Stimulated activated CD4-positive, alpha-beta T cell treated with anti-CD3 and anti-CD28 coated beads, Interleukin-4, amount 100 ng/mL, for 48 hours (primary cell): ENCODE results near the gene CEP19.
A peak's percentile ranks its signal among the peaks of the same experiment; 100 is the strongest.
"Not testable (repeated sequence)": the region's sequence is repeated elsewhere in the genome, so short reads cannot be mapped to it uniquely, and the experiment has no call there.

Experiments used
- DNase-seq, 2 donors: peaks; one replicate each; pipeline ENCODE4 v3.0.0-alpha.2; 2020; ENCODE audit warnings: low read depth in 2 of 2

CEP19 gene, protein sequence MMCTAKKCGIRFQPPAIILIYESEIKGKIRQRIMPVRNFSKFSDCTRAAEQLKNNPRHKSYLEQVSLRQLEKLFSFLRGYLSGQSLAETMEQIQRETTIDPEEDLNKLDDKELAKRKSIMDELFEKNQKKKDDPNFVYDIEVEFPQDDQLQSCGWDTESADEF

DNA sequence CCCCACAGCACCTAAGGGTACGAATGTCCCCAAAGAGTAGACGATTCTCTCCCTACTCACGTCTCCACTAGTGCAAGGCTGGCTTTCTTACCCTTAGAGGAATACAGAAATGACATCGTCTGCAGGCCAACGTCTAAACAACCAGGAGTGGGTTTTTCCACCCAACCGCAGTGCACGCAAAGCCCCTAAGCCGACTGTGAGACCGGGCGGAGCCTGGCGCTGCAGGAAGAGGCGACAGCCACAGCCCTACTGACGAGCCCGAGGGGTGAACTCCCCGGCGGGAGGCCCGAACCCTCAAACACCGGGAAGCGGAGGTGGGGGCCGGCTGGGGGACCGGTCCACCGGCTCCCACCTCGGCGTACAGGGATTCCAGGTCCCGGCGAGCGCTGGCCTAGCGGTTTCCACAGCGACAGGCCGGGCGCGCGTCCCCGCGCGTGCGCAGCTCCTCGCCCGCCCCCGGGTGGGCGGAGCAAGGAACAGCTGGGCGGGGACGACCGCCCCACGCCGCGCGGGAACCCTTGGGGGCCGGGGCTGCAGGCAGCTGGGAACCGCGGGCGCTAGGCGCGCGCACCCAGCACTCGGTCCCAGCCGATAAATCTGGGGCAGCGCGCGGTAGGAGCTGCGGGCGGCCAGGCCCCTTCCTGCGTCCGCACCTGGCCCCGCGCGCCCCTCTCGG is at the start of gene CEP19, which contains the start of gene PIGX:
CEP19 (minus strand) TSS at position 413 of the 676 bp plus-strand sequence. CDS start 3,593 bp downstream, outside the sequence.
PIGX (plus strand) TSS at position 540 of the 676 bp plus-strand sequence.
- DNase-seq: peak; percentile 75 to 86

DNA sequence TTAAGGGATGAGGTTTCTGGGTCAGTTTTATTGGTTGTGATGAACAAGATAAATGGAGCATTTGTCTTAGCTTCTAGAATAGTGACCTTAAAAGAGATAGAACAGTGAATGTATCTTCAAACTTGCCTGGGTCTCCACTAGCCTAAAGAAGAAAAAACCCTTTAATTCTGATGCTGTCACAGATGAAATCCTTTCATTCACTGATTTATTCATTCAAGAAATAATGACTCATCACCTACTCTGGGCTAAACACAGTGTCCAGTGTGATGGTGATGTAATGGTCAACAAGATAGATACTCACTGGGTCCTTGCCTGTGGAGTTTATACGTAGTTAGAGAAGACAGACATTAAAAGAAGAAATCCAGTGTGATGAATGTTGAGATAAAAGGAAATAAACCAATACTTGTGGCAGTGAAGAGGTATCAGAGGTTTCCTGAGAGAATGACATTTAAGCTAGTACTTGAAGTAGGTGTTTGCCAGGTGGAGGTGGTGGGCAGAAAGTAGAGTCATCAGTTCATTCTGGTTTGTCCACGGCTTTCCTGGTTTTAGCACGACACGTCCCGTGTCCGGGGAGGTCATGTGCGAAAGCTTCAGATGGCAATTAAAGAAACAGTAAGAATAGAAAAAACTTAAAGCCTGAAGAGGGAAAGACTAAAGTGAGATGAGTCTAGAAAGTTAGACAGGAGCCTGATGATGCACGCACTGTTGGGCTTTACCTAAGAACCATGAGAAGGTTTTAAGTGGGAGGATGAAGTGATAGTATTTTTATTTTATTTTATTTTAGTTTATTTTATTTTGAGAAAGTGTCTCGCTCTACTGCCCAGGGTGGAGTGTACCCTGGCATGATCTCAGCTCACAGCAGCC is 46.1 kb upstream of the CEP19 start:
- DNase-seq: peak in 1 of 2 donors; percentile 4

DNA sequence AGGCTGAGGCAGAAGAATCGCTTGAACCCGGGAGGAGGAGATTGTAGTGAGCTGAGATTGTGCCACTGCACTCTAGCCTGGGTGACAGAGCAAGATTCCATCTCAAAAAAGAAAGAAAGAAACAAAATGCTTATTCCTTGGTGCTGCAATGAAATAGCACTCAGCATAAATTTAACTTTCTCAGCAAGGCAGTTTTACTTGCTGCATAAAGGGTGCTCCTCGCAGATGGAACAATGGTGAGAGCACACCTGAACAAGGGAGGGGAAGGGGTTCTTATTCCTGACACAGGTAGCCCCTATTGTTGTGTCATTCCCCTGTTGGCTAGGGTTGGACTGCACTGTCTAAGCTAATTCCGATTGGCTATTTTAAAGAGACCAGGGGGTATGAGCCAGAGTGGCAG is 44.7 kb upstream of the CEP19 start:
- no peak for DNase-seq

DNA sequence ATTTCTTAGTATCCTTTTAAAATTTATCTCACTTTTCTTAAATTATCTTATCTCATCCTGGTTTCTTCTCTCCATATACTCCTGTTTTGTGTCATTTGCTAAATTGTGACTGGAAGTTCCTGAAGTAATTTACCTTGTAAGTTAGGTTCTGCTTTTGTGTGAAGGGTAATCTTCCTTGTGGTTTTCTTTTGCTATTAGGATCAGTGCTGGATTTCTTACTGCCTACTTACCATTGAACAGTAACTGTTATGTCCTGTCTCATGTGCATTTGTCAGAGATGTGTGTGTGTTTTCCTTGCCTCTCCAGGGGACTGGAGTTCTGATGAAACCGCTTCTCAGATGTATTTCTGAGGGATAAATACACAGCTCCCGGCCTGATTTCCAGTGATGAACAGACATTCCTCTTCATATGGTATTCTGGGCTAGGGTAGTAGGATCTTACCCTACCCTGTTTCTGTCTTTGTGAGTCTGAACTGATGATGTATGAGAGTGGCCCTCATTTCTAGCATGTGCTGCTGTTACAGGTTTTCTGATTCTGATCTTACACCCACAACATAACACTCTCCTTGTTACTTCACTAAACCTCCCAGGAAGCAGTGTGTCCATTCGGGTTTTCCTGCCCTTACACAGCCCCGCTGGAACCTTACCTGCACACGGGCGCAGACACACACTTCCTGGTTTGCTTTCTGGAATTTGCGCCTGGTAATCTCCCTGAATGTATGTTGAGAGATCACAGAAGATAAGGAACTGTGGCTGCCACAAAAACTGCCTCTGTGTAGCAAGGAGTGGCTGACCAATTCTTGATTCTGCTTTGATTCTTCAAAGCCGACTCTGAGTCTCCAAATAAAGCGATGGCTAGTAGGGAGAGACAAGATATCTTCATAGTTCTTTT is 42.3 kb upstream of the CEP19 start:
- DNase-seq: no peak

DNA sequence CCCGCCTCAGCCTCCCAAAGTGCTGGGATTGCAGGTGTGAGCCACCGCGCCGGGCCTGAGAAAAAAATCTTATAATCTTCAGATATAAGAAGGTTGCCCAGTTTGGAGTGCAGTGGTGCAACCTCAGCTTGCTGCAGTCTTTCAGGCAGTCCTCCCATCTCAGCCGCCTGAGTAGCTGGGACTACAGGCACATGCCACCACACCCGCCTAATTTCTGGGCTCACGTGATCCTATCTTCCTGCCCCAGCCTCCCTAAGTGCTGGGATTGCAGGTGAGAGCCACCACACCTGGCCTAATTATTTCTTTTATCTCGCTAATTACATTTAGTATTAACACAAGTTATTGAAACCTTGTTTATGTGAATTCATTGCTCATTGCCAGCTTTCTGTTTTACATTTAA is 41.2 kb upstream of the CEP19 start:
- DNase-seq: no peak

DNA sequence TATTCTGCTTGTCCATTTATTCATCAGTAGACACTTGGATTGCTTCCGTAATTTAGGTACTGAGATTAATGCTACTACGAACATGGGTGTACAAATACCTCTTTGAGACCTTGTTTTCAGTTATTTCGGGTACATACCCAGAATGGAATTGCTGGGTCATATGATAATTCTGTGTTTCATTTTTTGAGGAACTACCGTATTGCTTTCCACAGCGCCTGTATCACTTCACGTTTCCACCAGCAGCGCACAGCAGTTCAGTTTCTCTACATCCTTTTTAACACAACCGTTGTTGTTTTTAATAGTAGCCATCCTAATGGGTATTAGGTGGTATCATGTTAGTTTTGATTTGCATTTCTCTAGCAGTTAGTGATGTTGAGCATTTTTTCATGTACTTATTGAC is 37.1 kb upstream of the CEP19 start:
- DNase-seq: no peak

DNA sequence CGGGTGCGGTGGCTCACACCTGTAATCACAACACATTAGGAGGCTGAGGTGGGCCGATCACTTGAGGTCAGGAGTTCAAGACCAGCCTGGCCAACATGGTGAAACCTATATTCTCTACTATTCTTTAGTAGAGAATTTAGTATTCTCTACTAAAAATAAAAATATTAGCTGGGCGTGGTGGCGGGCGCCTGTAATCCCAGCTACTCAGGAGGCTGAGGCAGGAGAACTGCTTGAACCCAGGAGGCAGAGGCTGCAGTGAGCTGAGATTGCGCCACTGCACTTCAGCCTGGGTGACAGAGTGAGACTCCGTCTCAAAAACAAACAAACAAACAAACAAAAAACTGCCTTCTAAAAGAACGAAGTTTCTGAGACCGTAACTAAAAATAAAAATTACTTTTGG is 31.5 kb upstream of the CEP19 start:
- not testable (repeated sequence) for DNase-seq

DNA sequence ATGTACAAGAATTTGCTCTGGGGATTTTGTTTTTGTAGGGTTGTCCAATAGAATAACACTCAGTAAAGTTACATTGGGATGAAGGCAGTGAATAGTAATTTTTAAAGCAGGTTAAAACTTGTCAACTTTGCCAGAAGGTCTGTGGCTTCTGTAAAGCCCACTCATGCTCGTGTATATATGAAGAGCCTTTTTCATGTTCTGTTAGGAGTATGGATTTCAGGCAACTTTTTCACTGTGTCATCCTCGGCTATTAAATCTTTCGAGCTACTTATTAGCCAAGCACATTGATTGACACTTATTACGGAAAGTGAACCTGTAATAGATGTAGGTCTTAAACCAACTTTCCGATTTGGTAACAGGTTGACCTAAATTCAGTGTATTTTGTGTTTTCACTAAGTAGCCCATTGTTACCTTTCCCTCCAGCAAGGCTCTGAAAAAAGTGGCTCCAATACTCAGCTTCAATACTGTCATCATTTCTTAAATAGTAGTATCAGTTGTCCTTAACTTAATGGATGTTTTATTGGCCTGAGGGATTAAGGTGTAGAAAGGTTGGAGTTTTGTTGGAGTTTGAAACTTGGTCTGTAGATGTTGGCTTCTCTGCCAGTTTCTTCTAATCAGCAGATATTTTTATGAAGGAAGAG is 29.3 kb upstream of the CEP19 start:
- no peak for DNase-seq

DNA sequence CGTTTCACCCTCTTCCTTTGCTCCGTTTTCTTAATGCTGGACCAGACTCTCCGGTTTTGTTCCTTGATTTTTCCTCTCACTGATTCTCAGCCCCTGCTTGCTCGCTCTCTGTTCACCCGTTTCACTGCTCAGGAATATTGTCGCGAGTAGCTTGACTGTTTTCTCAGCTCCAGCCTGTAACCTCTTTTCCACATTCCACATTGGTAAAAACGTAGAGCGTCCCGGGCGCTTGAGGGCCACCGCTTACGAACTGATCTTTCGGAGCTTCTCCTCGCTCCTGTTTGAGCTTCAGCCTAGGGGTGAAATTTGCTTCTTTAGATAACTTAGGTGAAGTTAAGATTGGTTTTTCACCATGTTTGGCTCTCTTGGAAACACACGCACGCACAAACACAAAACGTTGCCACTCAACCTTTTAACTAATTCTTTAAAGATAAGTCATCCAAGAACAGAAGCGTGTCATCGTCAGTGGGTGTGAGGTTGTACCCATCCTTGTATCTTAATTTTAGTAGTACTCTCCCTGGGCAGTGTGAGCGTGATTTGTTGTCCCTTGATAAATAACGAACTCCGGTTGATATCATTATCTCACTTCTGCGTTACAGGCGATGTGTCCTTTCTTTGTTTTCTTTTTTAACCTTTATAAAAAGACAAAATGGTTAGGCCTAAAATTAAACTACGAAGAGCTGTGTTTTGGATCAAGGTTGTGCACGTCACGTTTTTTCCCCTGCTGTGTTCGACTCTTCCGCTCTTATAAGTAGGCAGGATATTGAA is 28.6 kb upstream of the CEP19 start:
- peak; percentile 20 to 40 for DNase-seq

DNA sequence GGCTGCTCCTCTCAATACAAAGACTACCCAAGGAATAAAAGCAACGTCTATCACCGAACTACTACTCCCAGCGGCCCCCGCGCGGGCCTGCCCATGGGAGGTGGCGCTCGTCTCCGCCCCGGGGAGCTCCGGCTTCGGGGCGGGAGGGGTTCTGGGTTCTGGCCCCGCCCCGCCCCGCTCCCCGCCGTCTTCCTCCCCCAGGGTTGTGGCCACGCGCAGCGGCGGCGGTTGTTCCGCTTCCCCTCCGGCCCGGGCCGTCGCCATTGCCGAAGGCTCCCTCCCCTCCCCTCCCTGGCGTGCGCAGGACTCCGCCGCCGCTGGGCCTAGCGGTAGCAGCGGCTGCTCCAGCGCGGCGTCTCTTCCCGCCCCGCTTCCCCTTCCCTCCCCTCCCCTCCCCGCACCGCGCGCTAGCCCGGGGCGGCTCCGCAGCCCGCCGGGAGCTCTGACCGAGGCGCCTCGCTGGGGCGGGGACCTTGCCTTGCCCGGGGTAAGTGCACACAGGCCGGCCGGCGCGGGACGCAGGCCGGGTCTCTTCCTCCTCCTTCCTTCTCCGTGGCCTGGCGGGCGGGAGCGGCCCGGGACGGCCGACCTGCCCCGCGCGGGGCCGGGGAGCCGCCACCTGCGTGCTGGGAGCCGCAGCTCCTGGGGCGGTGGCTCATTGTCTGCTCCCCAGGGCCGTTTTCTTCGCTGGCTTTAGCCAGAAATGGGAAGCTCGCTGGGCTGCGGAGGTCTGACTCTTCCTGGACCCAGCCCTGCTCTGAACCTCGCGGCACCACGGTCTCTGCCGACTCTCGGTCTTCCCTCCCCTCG is 27.8 kb upstream of the CEP19 start, which contains the start of gene PAK2:
PAK2 (plus strand) TSS at position 187 of the 810 bp plus-strand sequence. CDS start 42,790 bp downstream, outside the sequence.
- peak; percentile 84 to 90 for DNase-seq

DNA sequence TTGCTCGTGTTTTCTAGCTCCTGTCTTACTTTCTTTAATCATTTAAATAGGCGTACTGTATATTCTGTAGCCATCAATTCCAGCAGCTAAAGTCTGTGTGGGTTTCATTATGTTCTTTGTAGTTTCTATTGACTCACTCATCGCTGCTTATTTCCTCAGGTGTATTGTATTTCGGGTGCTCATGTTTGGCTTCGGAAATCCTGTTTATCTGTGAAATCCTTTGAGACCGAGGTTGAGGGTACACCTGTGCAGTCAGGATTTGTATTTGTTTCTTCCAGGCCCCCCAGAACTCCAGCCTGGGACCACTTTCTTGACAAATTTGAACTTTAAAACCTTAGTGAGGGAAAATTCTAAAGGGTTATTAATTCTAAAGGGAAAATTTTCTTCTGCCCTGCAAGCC is 25.6 kb upstream of the CEP19 start:
- no peak for DNase-seq

DNA sequence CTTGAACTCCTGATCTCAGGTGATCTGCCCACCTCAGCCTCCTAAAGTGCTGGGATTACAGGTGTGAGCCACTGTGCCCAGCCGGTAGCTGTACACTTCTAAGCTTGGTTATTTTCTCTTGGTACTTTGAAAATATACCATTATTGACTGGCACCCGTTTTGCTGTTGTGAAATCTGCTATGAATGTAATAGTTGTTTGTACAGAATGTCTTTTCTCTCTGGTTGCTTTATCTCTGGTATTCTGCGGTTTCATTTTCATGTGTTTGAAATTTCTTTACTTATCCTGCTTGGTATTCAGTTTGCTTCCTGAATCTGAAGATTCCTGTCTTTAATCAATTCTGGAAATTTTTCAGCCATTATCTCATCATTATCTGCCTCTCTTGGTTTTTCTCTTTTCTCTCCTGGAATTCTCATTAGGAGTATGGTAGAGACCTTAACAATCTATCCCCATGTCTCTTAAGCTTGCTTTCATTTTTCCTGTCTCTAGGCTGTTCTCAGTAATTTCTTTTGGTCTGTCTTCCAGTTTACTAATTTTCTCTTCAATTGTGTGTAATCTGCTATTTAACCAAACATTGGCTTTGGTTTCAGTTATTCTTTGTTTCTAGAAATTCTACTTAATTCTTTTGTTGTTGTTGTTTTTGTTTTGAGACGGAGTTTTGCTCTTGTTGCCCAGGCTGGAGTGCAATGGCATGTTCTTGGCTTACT is 24.8 kb upstream of the CEP19 start:
- DNase-seq: no peak

DNA sequence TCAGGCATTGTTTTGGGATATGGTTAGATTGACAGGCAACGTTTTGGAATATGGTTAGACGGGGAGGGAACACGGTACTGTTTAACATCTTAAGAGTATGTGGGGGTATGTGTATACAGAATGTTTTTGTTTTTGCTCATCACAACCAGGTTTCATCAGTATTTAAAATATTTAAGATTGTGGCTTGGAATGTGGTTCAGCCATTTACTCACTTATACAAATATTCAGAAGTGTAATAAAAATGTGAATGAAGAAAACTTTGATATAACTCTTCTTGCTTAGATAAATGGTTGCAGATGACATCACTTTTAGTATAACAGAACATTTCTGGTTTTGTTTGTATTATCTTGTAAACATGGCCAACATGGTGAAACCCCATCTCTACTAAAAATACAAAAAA is 23.7 kb upstream of the CEP19 start:
- DNase-seq: no peak

DNA sequence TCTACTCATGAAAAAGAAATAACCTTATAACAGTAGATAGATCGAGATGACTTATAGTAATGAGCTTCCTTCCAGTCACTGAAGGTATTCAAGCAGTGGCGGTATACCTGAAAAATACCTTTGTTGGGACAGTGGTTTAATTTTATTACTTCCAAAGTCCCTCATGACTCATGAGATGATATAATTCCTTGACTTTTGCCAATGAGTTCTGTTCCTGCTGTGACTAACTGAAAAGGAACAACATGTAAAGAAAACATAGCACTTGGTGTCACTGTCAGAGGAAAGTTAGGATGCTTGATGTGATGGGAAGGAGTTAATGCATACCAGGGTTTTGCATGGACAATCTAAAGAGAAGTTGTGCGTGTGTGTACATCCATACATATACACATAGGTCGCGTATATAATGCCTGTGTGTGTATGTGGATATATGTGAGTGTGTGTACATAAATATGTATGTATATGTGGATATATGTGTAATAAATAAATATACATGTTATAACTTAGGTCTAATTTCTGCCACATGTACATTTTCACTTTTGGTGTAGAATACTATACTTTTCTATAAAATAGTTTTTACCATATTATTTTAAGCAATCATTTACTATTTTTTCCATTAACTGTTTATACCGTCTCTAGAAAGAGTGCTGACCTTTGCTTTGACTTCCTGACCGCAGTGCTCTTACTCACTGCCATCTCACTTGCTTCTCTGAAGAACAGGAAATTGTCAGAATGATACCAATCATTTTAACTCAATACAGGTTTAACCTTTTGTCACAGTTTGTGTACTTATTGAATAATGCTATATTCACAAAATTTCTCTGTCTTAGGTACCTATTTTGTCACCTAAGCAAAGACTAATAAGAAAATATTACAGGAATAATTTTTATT is 15.0 kb upstream of the CEP19 start:
- DNase-seq: no peak

DNA sequence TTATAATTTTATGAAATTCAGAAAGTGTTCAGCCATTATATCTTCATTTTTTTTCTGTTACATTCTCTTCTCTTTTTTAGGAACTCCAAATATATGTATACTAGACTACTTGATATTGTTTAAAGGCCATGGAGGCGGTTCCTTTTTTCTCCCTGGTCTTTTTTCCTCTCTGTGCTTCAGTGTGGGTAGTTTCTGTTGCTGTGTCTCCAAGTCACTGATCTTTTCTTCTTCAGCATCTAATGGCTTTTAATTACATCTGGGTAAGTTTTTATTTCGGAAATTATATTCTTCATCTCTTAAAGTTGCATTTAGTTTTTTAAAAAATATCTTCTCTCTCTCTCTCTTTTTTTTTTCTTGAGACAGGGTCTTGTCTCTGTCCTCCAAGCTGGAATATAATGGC is 9.0 kb upstream of the CEP19 start:
- no peak for DNase-seq

DNA sequence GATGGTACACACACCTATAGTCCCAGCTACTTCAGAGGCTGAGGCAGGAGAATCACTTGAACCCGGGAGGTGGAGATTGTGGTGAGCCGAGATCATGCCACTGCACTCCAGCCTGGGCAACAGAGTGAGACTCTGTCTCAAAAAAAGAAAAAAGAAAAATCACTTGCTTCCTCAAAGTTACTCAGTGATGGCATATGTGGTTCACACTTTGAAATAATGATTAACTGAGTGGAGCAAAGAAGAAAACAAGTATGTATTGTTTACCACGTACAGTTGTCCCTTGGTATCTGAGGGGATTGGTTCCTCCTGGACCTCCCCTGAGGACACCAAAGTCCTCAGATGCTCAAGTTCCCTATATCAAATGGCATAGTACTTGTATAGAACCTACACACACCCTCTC is 5.1 kb upstream of the CEP19 start:
- not testable (repeated sequence) for DNase-seq

DNA sequence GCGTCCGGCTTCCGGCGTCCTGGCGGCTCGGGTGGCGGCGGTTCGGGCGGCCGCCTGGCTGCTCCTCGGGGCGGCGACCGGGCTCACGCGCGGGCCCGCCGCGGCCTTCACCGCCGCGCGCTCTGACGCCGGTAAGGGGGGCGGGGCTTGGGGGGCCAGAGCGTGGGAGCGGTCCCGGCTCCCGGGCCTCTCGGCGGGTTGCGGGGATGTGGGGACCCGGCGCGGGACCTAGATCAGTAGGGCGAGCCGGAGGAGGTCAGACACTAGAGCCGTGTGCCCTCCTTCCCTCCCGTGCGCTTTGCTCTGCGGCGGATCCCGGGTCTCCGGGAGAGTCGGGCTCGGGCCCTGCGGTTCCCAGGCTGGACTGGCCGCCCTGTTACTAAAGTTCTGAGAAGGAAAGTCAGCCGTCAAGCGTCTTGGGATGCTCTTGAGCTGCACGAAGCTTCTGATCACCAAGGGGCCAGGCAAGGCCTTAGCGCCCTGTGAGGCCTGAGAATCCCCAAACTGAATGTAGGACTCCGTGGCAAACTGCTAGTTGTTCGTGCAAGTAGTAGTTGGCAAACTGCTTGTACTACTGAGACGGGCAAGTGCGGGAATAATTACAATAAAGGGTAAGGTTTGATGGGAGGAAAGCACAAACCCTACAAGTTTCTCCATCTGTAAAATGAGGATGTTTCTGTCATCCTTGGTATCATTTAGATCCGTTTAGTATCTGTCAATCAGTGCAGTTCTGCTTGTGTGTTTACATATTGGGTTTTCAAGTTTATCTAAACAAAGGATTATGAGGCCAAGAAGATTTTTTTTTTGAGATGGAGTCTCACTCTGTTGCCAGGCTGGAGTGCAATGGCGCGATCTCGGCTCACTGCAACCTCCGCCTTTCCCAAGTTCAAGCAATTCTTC is 714 bp upstream of the CEP19 start:
- DNase-seq: peak; percentile 56 to 64
